Subcutaneous abdominal adipose tissue (tissue), 5 donors: ENCODE data around the gene SPATA31A1.
"Not testable (repeated sequence)": the region's sequence is repeated elsewhere in the genome, so short reads cannot be mapped to it uniquely, and the experiment has no call there.

Experiments used
- H3K27ac ChIP-seq: one replicate; pipeline ENCODE4 v1.7.0; 2013; ENCODE audit warnings: low read depth, mild to moderate bottlenecking, inconsistent platforms, low read length, moderate library complexity
- H3K27me3 ChIP-seq, 5 donors: one replicate each; pipeline ENCODE4 v1.7.0; 2013; ENCODE audit warnings: low read length in 5 of 5, inconsistent platforms in 1 of 5; ENCODE audit not compliant: control insufficient read depth in 5 of 5, insufficient read depth in 4 of 5
- H3K36me3 ChIP-seq, 5 donors: one replicate each; pipeline ENCODE4 v1.7.0; 2013; ENCODE audit warnings: low read length in 5 of 5; ENCODE audit not compliant: control insufficient read depth in 5 of 5, insufficient read depth in 5 of 5
- H3K4me1 ChIP-seq, 5 donors: one replicate each; pipeline ENCODE4 v1.7.0; 2013; ENCODE audit warnings: low read length in 5 of 5, mild to moderate bottlenecking in 3 of 5, moderate library complexity in 1 of 5; ENCODE audit not compliant: control insufficient read depth in 5 of 5, insufficient read depth in 5 of 5
- H3K4me3 ChIP-seq, 5 donors: one replicate each; pipeline ENCODE4 v1.7.0; 2013; ENCODE audit warnings: low read length in 5 of 5, low read depth in 1 of 5
- H3K9ac ChIP-seq, 5 donors: one replicate each; pipeline ENCODE4 v1.7.0; 2013; ENCODE audit warnings: low read length in 5 of 5, mild to moderate bottlenecking in 4 of 5, moderate library complexity in 3 of 5
- H3K9me3 ChIP-seq, 5 donors: one replicate each; pipeline ENCODE4 v1.7.0; 2013; ENCODE audit warnings: low read length in 5 of 5; ENCODE audit not compliant: control insufficient read depth in 5 of 5
- donor health status: healthy.
- donor health status: healthy.
- donor health status: healthy.
- donor health status: healthy.
- donor health status: healthy.

Gene SPATA31A1

GRCh38 chr9:39355369-39355768 is at the start of gene SPATA31A1:
Gene SPATA31A1, plus strand, starts transcription at chr9:39355669. Its CDS starts 62 bp downstream, at chr9:39355731.
- not testable (repeated sequence) for H3K4me3 ChIP-seq, H3K36me3 ChIP-seq, H3K9ac ChIP-seq, H3K9me3 ChIP-seq, H3K27ac ChIP-seq, H3K27me3 ChIP-seq, H3K4me1 ChIP-seq

GRCh38 chr9:39407261-39408204 is 52.1 kb downstream of the SPATA31A1 start:
- H3K27ac ChIP-seq, H3K4me1 ChIP-seq, H3K9me3 ChIP-seq, H3K9ac ChIP-seq, H3K36me3 ChIP-seq, H3K27me3 ChIP-seq, H3K4me3 ChIP-seq: not testable (repeated sequence)

- not testable (repeated sequence) for H3K36me3 ChIP-seq, H3K9me3 ChIP-seq, H3K9ac ChIP-seq, H3K4me1 ChIP-seq, H3K27me3 ChIP-seq, H3K27ac ChIP-seq, H3K4me3 ChIP-seq
These were observed 55.9 kb downstream of the SPATA31A1 start for GRCh38 chr9:39411254-39411940.
